Measurements from ENCODE around the gene UQCRC2.
A peak's percentile ranks its signal among the peaks of the same experiment; 100 is the strongest.
"Not testable (repeated sequence)": the region's sequence is repeated elsewhere in the genome, so short reads cannot be mapped to it uniquely, and the experiment has no call there.

Gene UQCRC2

DNA sequence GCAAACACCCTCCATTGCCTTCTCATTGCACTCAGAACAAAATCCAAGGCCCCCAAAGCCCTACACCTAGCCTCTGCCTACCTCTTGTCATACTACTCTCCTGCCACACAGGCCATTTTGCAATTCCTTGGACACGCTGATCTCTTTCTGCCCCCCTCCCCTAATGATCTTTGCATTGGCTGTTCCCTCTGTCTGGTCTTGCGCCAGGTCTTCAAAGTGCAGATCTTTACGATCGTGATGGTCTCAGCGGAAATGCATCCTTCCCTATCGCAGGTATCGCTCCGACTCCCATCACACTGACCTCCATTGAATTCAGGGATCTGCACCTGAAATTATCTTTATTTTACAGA lies 54.0 kb downstream of the UQCRC2 start:
- peak in 1 of 10 donors; percentile 12 for DNase-seq
- intact Hi-C loops (cut with DNase I), result loop anchor here (5.0 kb wide), 2 partner anchors 55 to 290 kb away; partner anchors contain the start of genes POLR3E and UQCRC2

DNA sequence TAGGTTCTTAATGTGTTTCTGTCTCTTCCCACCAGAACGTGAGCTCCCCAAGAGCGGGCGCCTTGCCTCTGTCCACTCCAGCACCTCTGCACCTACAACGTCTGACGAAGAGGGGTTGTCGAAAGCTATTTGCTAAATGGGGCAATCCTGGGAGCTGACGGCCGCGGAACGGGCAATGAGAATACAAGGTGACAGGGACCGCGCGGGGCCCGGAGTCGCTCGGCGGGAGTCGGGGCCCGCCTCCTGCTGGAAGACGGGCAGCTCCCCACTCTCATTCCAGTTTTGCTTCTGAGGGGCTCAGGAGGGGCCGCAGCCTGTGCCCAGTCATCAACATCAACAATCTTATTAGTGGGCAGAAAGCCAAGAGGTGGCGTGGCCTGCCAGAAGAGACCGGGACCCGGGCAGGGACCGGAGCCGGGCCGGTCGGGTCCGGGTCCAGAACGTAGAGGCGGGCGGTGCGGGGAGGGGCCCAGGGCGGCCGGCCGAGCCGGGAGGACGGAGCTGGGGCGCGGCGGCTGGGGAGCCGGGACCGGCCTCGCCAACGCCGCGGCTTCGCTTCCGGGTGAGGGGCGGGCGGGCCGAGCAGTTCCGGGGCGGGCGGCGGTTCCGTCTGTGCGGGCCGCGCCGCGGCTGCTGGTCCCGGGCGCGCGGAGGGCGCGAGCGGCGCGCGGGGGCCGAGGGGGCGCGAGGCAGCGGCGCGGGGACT lies 54.5 kb downstream of the UQCRC2 start, which contains the start of gene MOSMO:
Gene MOSMO (plus strand): TSS at position 603 of the 706 bp plus-strand sequence. CDS start 191 bp downstream, outside the sequence.
- intact Hi-C loops (cut with DNase I), result loop anchor here (5.0 kb wide), 2 partner anchors 55 to 290 kb away; partner anchors contain the start of genes POLR3E and UQCRC2
- peak; percentile 71 to 97 (median 80) for DNase-seq

DNA sequence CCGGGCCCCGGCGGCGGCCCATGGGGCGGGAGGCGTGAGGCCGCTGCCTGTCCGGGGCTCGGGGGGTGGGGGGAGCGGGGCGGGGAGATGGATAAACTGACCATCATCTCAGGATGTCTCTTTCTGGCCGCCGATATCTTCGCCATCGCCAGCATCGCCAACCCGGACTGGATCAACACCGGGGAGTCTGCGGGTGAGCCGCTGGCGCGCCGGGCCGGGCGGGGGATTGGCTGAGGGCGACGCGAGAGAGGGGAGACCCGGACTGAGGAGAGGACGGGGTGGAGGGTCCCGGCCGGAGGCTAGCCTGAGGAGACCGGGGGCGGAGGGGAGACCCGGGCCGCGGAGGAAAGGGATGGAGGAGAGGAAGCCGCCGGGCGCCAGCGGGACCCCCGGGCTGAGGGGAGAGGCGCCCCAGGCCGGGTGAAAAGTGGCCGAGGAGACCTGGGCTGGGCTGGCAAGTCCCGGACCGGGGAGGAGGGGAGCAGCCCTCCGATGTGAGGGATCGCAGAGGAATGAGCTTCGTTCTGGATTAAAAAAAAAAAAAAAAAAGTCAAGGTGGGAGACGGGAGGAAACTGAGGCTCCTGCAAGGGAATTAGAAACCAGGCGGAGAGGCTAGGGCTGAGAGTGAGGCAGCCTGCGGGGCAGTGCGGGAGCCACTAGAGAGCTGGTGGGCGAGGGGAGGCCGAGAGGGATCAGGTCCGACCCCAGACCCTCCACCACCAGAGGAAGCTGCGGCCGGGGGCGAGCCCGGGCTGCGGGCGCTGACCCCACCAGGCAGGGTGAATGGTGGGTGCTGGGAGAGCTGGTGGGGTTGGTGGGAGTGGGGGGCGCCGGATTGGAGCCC lies 55.3 kb downstream of the UQCRC2 start:
- peak in 7 of 10 donors; percentile 20 to 87 (median 48) for DNase-seq
- intact Hi-C loops (cut with DNase I), result loop anchor here (5.0 kb wide), 2 partner anchors 56 to 289 kb away; partner anchors contain the start of genes POLR3E and UQCRC2

DNA sequence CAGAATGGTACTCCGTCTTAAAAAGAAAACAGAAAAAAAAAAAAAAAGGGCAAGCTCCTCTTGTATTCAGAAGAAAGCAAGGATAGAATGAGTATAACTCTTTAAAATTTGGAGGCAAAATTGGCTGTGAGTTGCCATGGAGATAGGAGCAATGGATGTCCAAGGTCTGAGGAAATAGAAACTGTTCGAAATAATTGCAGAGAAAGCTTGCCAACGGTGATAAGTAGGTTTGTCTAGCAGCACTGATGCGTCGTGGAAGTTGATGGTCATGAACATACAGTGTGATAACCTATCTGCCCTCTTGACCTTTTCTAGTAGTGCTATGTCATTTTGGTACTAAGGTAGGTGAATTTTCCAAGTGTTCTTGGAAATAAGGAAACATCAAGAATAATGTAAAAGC lies 57.7 kb downstream of the UQCRC2 start:
- no peak for DNase-seq
- intact Hi-C loops (cut with DNase I), result no loop called here

DNA sequence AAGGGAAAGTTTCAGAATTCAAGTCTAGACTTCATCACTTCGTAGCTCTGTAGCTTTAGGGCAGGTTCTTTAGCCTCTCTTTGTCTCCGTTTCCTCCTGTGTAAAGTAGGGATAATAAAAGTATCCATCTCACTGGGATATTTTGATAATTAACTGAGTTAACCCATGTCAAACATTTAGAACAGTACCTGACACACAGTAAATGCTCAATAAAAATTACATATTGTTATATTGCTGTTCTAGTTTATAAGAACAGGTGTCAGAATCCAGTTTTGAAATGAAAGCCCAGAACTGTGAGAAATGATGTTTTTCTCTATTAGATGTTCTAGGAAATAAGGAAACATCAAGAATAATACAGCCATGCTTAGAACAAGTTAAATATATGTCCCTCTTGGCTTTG lies 59.1 kb downstream of the UQCRC2 start:
- DNase-seq, result no peak
- intact Hi-C loops (cut with DNase I), result no loop called here

DNA sequence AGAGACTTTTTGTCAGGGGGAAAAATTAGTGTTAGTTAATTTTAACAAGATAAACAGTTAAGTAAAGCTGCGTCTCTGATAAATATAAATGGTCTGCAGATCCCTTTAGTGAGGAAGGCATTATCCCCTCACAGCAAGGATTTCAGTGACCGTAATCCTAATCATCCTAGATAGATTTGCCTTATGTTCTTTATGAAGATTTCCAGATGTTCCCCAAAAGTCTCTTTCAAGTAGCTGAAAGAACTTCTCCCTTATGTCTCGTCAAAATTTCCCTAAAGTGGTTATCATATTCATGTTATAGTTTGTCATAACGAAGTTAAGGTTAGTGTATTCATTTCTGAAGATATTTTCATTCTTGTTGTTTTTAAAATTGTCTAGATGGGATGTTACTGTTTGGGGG lies 60.3 kb downstream of the UQCRC2 start:
- no peak for DNase-seq
- intact Hi-C loops (cut with DNase I), result no loop called here

DNA sequence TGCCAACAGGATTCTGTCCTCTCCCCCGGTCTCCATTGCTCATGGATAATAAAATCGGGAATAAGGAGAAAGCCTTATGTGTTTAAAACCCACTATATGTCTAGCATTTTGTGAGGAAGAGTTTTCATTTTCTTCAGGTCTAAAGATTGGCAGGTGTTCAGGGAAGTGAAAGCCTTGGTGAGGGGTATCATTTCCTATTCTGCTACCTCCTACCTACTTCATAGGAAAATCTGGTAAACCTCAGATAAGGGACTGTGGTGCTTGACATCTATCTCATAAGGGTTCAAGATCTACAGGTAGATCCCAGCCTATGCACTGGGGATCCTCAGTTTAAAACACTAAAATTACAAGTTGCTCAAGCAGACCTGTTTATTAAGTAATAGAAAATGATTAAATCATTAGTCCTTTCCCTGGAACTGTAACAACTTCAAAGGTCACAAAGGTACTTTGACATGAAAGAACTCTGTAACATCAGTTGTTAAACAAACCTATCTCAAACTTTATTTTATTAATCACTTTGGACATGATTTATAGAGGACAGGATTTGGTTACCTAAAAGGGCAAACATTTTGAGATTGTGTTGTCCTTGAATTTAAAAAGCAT lies 61.2 kb downstream of the UQCRC2 start:
- DNase-seq, result no peak
- intact Hi-C loops (cut with DNase I), result no loop called here

DNA sequence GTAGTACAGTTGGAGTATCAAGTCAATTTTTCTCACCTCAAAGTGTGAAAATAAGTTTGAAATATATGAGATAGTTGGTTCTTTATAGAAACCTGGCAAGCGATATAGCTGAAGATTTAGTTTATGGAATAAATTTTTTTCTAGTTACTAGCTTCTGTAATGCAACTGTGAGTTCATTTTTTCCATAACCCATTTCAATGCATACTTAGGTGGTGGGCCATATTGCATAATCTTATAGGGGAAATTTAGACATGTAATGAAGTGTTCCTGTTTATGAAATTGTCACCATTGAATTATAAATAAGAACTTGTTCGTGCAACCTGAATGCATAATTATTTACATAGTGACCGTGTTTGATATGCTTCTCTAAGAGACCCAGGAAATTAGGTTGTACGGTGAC lies 63.8 kb downstream of the UQCRC2 start:
- DNase-seq, result no peak
- intact Hi-C loops (cut with DNase I), result no loop called here

DNA sequence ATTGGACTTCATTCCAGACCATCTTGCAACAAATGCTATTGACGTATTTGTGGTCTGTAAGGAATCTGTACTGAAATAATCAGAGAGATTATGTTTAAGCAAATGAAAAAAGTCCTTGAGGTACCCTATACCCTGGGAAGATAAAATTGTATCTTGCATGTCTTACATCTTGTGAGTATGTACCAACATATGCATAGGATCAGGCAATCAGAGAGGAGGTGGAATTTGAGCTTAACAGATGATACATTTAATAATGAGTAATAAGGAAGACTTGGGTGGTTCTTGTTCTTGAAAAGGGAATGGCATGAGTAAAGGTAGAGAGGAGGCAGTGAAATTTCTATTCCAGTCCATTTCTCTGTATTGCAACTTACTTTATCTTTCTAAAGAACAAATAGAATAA lies 65.4 kb downstream of the UQCRC2 start:
- no peak for DNase-seq
- intact Hi-C loops (cut with DNase I), result no loop called here

DNA sequence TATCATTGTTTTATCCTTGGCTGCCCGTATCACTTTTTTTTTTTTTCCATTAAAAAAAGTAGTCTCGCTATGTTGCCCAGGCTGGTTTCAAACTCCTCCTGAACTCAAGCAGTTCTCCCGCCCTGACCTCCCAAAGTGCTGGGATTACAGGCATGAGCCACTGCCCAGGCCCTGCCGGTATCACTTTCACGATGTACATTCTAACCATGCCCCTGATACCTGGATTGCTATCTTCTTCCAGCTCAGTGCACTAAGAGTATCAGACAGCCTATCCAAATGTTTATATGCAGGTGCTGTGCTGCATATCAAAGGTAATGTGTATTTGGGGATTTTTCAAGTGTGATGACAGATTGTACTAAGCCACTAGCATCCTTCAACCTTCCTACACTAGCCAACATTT lies 69.0 kb downstream of the UQCRC2 start:
- DNase-seq, result no peak
- intact Hi-C loops (cut with DNase I), result no loop called here

DNA sequence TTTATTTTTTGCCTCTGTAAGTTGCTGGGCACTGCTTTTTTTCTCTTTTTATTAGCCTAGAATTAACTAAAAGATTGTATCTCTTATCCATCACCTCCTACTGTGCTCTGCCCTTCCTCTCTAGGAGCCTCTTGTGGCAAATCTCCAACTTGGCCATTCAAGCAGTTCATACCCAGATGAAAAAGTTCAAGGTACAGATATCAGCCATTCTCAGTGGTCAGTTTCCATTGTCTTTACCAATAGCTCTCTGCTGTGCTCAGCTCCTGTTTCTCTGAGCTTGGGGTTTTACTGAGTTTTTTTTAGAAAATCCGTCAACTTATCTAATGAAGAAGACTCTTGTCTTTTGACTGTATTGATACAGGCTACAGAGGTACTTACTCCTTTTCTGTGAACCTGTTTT lies 70.3 kb downstream of the UQCRC2 start:
- intact Hi-C loops (cut with DNase I), result no loop called here

DNA sequence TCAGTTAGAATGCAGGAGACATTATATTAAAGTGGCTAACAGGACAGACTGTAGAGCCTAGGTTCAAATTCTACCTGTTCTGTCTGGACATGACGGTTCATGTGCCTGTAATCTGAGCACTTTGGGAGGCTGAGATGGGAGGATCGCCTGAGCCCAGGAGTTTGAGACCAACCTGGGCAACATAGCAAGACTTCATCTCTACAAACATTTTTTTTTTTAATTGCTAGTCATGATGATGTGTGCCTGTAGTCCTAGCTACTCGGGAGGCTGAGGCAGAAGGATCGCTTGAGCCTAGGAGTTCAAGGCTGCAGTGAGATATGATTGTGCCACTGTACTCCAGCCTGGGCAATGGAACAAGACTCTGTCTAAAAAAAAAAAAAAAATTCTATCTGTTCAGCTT lies 71.6 kb downstream of the UQCRC2 start:
- DNase-seq; intact Hi-C loops (cut with DNase I): not testable (repeated sequence)

More for the DNA sequence above, 70.3 kb downstream of the UQCRC2 start:
- no peak for DNase-seq

DNA sequence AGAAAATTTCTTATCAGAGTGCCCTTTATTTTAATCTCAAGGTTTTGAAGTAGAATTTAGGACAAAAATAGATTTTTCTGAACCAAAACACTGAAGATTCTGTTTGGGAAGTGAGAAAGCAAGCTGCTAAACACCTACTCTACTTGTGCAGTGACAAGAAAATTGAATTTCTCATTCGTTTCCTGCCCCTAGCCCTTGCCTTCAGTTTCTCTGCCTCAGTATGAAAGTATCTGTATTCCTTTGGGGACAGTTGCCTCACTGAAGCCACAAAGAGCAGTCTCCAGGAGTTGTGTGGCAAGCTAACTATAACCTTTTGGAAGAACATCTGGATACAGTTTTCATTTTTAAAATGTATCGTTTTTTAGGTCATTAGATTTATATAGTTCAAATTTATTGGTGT lies 74.5 kb downstream of the UQCRC2 start:
- DNase-seq, result no peak
- intact Hi-C loops (cut with DNase I), result no loop called here

DNA sequence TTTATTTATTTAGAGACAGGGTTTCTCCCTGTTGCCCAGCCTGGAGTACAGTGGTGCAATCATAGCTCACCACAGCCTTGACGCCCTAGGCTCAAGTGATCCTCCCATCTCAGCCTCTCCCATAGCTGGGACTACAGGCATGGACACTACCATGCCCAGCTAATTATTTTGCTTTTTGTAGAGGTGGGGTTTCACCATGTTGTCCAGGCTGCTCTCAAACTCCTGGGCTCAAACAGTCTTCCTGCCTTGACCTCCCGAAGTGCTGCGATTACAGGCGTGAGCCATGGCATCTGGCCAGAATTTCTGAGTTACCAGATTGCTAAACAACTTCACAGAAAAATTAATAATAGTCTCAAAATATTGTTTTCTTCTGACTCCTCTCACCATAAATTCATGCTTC lies 76.5 kb downstream of the UQCRC2 start:
- DNase-seq, result no peak
- intact Hi-C loops (cut with DNase I), result no loop called here

DNA sequence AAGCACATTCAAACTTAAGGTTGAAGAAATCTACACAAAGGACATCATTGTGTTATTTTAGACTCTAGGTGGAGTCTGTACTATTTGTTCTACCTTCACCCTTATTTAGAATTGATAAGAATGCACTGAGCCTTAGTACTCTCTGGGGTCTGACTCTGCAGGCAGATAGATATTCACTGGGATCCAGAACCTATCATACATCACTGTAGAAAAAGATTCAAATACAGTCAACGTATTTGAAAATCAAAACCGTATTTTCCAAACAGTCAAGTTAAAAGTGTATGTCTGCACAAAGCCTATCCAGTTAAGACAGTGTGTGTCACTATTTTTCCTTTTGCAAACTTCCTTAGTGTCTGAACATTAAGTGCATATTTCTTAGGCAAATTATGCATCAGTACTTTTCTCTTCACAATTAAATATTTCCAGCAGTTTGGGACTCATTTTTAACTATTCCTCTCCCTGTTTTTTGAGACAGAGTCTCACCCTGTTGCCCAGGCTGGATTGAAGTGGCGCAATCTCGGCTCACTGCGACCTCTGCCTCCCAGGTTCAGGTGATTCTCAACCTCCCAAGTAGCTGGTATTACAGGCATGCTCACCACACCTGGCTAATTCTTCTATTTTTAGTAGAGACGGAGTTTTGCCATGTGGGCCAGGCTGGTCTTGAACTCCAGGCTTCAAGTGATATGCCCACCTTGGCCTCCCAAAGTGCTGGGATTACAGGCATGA lies 77.1 kb downstream of the UQCRC2 start:
- no peak for DNase-seq
- intact Hi-C loops (cut with DNase I), result no loop called here

DNA sequence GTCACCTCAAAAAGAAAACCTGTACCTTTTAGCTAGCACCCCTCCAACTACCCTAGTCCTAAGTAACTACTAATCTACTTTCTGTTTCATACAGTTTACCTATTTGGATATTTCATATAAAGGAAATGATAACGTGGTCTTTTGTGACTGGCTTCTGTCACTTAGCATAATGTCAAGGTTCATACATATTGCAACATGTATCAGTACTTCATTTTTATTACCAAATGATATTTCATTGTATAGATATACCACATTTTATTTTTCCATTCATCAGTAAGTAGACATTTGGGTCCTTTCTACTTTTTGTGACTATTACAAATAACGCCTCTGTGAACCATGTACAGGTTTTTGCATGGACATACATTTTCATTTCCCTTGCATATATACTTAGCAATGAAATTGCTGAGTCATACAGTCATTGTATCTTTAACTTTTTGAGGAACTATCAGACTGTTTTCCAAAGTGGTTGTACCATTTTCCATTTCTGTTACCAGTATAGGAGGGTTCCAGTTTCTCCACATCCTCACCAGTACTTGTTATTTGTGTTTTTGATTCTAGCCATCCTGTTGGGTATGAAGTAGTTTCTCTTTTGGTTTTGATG lies 78.4 kb downstream of the UQCRC2 start:
- DNase-seq, result no peak
- intact Hi-C loops (cut with DNase I), result no loop called here
